ENCODE results near the gene SLC22A12. TPM values are rescaled to one million over a fixed set of nuclear protein-coding genes. Genes with fewer than 3 reads are reported as not detected.
A peak's percentile ranks its signal among the peaks of the same experiment; 100 is the strongest.

SLC22A12 gene
- polyA plus RNA-seq, 2 of the 4 experiments (the other 2 are of a cell fraction) = not detected

DNA sequence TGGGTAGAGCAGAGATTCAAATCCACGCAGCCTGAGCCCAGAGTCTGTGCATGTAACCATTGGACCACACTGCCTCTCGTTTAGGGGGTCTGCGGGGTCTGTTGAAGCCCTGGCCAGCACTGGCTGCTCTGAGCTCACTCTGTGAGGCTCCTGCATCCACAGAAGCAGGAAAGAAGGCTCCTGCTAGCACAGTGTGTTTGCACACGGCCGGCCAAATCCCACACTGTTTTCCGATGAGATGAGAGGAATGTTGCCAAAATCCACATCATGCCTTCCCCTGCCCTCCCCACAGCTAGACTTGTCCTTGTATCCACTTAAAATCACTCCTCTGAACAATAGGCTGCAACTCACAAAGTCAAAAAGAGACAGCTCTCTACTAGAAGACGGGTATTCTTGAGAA, 10.6 kb upstream of the SLC22A12 start:
- Histone ChIP-seq H3K27ac (no peak overlapping the region), H3K4me1 (no peaks in the 10 kb centered on the region), H3K4me3 (no peak overlapping the region), H3K9me3 (no peaks in the 10 kb centered on the region), H3K4me2 (no peak overlapping the region)
- FAIRE-seq (no peak), ATAC-seq (no peak), DNase-seq (ENCODE audit: low read depth in 1 of 2, low spot score in 1 of 2) (no peak)
- 42% methylated on average over 7 of the region's 7 CpGs for WGBS (ENCODE audit: missing lambda C conversion rate)
- POLR2A ChIA-PET = no interaction called here
- CTCF ChIA-PET = interaction anchor here (1.0 to 1.3 kb wide), 3 partner anchors 9 to 91 kb away, joined by 3 read pairs; no protein-coding TSS in a partner anchor
- TF ChIP-seq ZSCAN20 (CRISPR knock-in tag; IDR thresholded peaks at IDR 0.05) = no peak
- TF ChIP-seq RARB (CRISPR knock-in tag; IDR thresholded peaks at IDR 0.05) = no peak
- no peak for TF ChIP-seq HDAC2 (IDR thresholded peaks at IDR 0.05)
- TF ChIP-seq KDM5A (IDR thresholded peaks at IDR 0.05) = no peak
- TF ChIP-seq HOXA7 (CRISPR knock-in tag; IDR thresholded peaks at IDR 0.05) = no peak
- TF ChIP-seq MYC (IDR thresholded peaks at IDR 0.05; ENCODE audit: borderline replicate concordance, low read length) = no peak
- TF ChIP-seq, protein P1, sequence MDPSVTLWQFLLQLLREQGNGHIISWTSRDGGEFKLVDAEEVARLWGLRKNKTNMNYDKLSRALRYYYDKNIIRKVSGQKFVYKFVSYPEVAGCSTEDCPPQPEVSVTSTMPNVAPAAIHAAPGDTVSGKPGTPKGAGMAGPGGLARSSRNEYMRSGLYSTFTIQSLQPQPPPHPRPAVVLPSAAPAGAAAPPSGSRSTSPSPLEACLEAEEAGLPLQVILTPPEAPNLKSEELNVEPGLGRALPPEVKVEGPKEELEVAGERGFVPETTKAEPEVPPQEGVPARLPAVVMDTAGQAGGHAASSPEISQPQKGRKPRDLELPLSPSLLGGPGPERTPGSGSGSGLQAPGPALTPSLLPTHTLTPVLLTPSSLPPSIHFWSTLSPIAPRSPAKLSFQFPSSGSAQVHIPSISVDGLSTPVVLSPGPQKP (IDR thresholded peaks at IDR 0.05; ENCODE audit: low read depth, low read length) = no peak
- no peak for TF ChIP-seq HOXB13 (CRISPR knock-in tag; IDR thresholded peaks at IDR 0.05; ENCODE audit: low read depth)
- TF ChIP-seq PHF8 (IDR thresholded peaks at IDR 0.05; ENCODE audit: borderline replicate concordance, low read depth) = no peak
- no peak for TF ChIP-seq CBX2 (IDR thresholded peaks at IDR 0.05; ENCODE audit: borderline replicate concordance, low read depth)
- no peak for TF ChIP-seq EHF (CRISPR knock-in tag; IDR thresholded peaks at IDR 0.05)
- TF ChIP-seq GATA3 (IDR thresholded peaks at IDR 0.05; ENCODE audit: borderline replicate concordance) = no peak
- TF ChIP-seq POLR2AphosphoS2 (conservative IDR thresholded peaks at IDR 0.05; ENCODE audit: low read length) = no peak

DNA sequence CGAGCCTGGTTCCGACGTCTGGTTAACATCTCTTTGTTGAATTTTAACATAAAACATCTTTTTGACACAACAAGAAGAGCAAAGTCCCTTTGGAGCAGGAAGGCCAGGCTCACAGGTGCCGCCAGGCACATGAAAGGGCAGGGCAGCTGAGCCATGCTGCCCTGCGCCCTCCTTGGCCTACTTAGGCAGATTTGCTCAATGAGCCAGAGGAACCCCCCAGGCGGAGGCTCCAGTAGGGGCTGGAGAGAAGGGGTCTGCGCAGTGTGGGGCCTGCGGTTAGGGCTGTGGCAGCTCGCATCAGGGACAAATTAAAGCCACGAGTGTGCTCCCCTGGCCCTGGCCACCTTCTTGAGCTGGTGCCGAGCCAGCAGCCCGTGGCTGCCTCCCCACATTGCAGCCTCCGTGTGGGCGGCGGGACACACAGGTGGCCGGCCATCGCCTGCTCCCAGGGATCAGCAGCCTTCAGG, 9.9 kb upstream of the SLC22A12 start:
- FAIRE-seq = no peak
- Histone ChIP-seq H3K27ac (no peak overlapping the region), H3K4me2 (no peak overlapping the region), H3K9me3 (no peaks in the 10 kb centered on the region), H3K4me1 (no peaks in the 10 kb centered on the region), H3K4me3 (no peak overlapping the region)
- no peak for ATAC-seq
- WGBS (ENCODE audit: missing lambda C conversion rate) = 80% methylated on average over 11 of the region's 17 CpGs
- TF ChIP-seq, protein P2, sequence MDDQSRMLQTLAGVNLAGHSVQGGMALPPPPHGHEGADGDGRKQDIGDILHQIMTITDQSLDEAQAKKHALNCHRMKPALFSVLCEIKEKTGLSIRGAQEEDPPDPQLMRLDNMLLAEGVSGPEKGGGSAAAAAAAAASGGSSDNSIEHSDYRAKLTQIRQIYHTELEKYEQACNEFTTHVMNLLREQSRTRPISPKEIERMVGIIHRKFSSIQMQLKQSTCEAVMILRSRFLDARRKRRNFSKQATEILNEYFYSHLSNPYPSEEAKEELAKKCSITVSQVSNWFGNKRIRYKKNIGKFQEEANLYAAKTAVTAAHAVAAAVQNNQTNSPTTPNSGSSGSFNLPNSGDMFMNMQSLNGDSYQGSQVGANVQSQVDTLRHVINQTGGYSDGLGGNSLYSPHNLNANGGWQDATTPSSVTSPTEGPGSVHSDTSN (IDR thresholded peaks at IDR 0.05) = no peak
- TF ChIP-seq RARB (CRISPR knock-in tag; IDR thresholded peaks at IDR 0.05) = no peak
- TF ChIP-seq, protein P3, sequence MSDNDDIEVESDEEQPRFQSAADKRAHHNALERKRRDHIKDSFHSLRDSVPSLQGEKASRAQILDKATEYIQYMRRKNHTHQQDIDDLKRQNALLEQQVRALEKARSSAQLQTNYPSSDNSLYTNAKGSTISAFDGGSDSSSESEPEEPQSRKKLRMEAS (IDR thresholded peaks at IDR 0.05) = no peak
- TF ChIP-seq, protein P4, sequence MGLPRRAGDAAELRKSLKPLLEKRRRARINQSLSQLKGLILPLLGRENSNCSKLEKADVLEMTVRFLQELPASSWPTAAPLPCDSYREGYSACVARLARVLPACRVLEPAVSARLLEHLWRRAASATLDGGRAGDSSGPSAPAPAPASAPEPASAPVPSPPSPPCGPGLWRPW (IDR thresholded peaks at IDR 0.05) = no peak
- TF ChIP-seq SMC3 (IDR thresholded peaks at IDR 0.05) = no peak
- TF ChIP-seq HDAC2 (IDR thresholded peaks at IDR 0.05) = no peak
- TF ChIP-seq MAFK (IDR thresholded peaks at IDR 0.05; ENCODE audit: partially characterized antibody) = no peak
- no peak for TF ChIP-seq SREBF2 (IDR thresholded peaks at IDR 0.05)
- TF ChIP-seq HOXA7 (CRISPR knock-in tag; IDR thresholded peaks at IDR 0.05) = no peak
- no peak for TF ChIP-seq CHD2 (IDR thresholded peaks at IDR 0.05; ENCODE audit: low read length, partially characterized antibody)
- TF ChIP-seq CHD4 (IDR thresholded peaks at IDR 0.05; ENCODE audit: borderline replicate concordance) = no peak
- no peak for TF ChIP-seq FOSB (CRISPR knock-in tag; IDR thresholded peaks at IDR 0.05)
- no peak for TF ChIP-seq HOXB13 (CRISPR knock-in tag; IDR thresholded peaks at IDR 0.05; ENCODE audit: low read depth)
- CTCF ChIA-PET = interaction anchor here (1.0 to 1.3 kb wide), 4 partner anchors 9 to 91 kb away, joined by 3 read pairs; no protein-coding TSS in a partner anchor
- no peak for DNase-seq (ENCODE audit: low read depth in 1 of 2, low spot score in 1 of 2)
- POLR2A ChIA-PET = no interaction called here

DNA sequence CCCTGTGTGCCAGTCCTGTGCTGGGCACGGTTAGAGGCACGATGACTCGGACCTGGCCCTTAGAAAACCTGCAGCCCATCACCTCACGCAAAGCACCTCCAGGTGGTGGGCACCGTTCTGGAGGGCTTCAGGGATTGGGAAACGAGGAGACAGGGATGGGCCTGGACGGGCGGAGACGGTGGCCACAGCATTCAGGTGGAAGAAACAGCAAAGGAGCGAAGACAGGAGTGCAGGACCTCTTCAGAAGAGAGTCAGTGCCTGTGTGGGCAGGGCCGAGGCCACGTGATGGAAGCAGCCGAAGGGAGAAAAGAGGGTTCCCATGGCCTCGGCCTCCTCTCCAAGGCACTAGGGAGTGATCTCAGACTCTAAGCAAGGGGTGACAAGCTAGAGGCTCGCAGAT, 8.1 kb upstream of the SLC22A12 start:
- TF ChIP-seq NR3C1 (IDR thresholded peaks at IDR 0.05) = no peak
- TF ChIP-seq, protein P5, sequence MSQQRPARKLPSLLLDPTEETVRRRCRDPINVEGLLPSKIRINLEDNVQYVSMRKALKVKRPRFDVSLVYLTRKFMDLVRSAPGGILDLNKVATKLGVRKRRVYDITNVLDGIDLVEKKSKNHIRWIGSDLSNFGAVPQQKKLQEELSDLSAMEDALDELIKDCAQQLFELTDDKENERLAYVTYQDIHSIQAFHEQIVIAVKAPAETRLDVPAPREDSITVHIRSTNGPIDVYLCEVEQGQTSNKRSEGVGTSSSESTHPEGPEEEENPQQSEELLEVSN (IDR thresholded peaks at IDR 0.05; ENCODE audit: borderline replicate concordance, low read depth) = no peak
- no peak for TF ChIP-seq MYC (IDR thresholded peaks at IDR 0.05; ENCODE audit: borderline replicate concordance, low read length)
- TF ChIP-seq RCOR1 (IDR thresholded peaks at IDR 0.05; ENCODE audit: low read depth, low read length) = no peak
- TF ChIP-seq ESRRA (IDR thresholded peaks at IDR 0.05; ENCODE audit: borderline replicate concordance, low read length) = no peak
- TF ChIP-seq RFX5 (IDR thresholded peaks at IDR 0.05) = no peak
- no peak for TF ChIP-seq NFE2L2 (conservative IDR thresholded peaks at IDR 0.05; ENCODE audit: low read length)
- ChIA-PET POLR2A (no interaction called here), CTCF (interaction anchor here (1.9 kb wide), 1 partner anchor 134 kb away, joined by 5 read pairs; no protein-coding TSS in a partner anchor)
- Histone ChIP-seq H3K27ac (peak overlapping the region in 1 of 2 experiments; percentile 58; a peak in 2 of 6 replicates), H3K4me1 (no peaks in the 10 kb centered on the region), H3K4me3 (no peak overlapping the region), H3K4me2 (no peak overlapping the region), H3K9me3 (no peaks in the 10 kb centered on the region)
- WGBS (ENCODE audit: missing lambda C conversion rate) = 69% methylated on average over 15 of the region's 15 CpGs
- ATAC-seq = no peak
- FAIRE-seq = no peak
- DNase-seq (ENCODE audit: low read depth in 1 of 2, low spot score in 1 of 2) = no peak
